A673 (cell line): ENCODE results near the gene KRTAP4-5.

Experiments
- CTCF ChIP-seq: fragments of 300-800, 200-600 bp; sonication (generic); conservative IDR thresholded peaks from 2 replicates; pipeline ENCODE4 v1.5.1; 2017; ENCODE audit warnings: low read depth, mild to moderate bottlenecking, antibody characterized with exemption, low read length, moderate library complexity, mixed read lengths
- EZH2 ChIP-seq: fragments of 200-600 bp; sonication (generic); IDR thresholded peaks from 2 replicates; pipeline ENCODE4 v1.6.1; 2017; ENCODE audit warnings: borderline replicate concordance, low read depth, mild to moderate bottlenecking, mixed read lengths, antibody characterized with exemption, low read length; ENCODE audit not compliant: poor library complexity, severe bottlenecking

GRCh38 chr17:41177727-41178271 is 28.2 kb upstream of the KRTAP4-5 start, which contains the start of gene KRTAP4-2:
- TF ChIP-seq CTCF: no peak
- TF ChIP-seq EZH2: no peak
